H9 (cell line): ENCODE measurements around the gene SLC12A4. TPM values are rescaled to one million over a fixed set of nuclear protein-coding genes. Genes with fewer than 3 reads are reported as not detected.

ENCODE experiments used
- DNase-seq: peaks from one replicate; pipeline ENCODE4 v3.0.0-alpha.2; 2017
- H2AFZ ChIP-seq: one replicate; pipeline ENCODE4 v1.6.1; 2013; ENCODE audit warnings: mild to moderate bottlenecking, low read length, control low read depth, moderate library complexity
- H2AK5ac ChIP-seq: 2 replicates; pipeline ENCODE4 v1.6.1; 2013; ENCODE audit warnings: low read length, control low read depth, mixed read lengths; ENCODE audit not compliant: insufficient read length
- H2BK120ac ChIP-seq: one replicate; pipeline ENCODE4 v1.6.1; 2013; ENCODE audit warnings: low read depth, mild to moderate bottlenecking, low read length, control low read depth, inconsistent platforms; ENCODE audit not compliant: poor library complexity, severe bottlenecking
- H2BK12ac ChIP-seq: 2 replicates; pipeline ENCODE4 v1.6.1; 2013; ENCODE audit warnings: low read length, control low read depth, mixed read lengths, low read depth; ENCODE audit not compliant: insufficient read length
- H2BK15ac ChIP-seq: 2 replicates; pipeline ENCODE4 v1.6.1; 2013; ENCODE audit warnings: low read depth, low read length, control low read depth
- H2BK20ac ChIP-seq: one replicate; pipeline ENCODE4 v1.6.1; 2013; ENCODE audit warnings: low read depth, mild to moderate bottlenecking, low read length, control low read depth, inconsistent platforms; ENCODE audit not compliant: poor library complexity, severe bottlenecking
- H2BK5ac ChIP-seq: 2 replicates; pipeline ENCODE4 v1.6.1; 2013; ENCODE audit warnings: low read length, control low read depth, mixed read lengths; ENCODE audit not compliant: insufficient read length
- H3K14ac ChIP-seq: 2 replicates; pipeline ENCODE4 v1.6.1; 2013; ENCODE audit warnings: low read length, control low read depth; ENCODE audit not compliant: insufficient read depth
- H3K18ac ChIP-seq: 2 replicates; pipeline ENCODE4 v1.6.1; 2013; ENCODE audit warnings: low read depth, mild to moderate bottlenecking, mixed read lengths, low read length, control low read depth; ENCODE audit not compliant: insufficient read length
- H3K23ac ChIP-seq: 2 replicates; pipeline ENCODE4 v1.6.1; 2013; ENCODE audit warnings: low read length, control low read depth, mixed read lengths, low read depth; ENCODE audit not compliant: insufficient read length
- H3K23me2 ChIP-seq: 2 replicates; pipeline ENCODE4 v1.6.1; 2013; ENCODE audit warnings: low read depth, mild to moderate bottlenecking, mixed read lengths, low read length, control low read depth; ENCODE audit not compliant: insufficient read length, poor library complexity, severe bottlenecking
- H3K27ac ChIP-seq: 2 replicates; pipeline ENCODE4 v1.5.1; 2013; ENCODE audit warnings: low read length, control low read depth, mixed read lengths, low read depth; ENCODE audit not compliant: insufficient read length
- H3K27me3 ChIP-seq: 2 replicates; pipeline ENCODE4 v1.6.1; 2013; ENCODE audit warnings: low read length, control low read depth, inconsistent platforms; ENCODE audit not compliant: insufficient read depth
- H3K4ac ChIP-seq: 2 replicates; pipeline ENCODE4 v1.6.1; 2013; ENCODE audit warnings: low read depth, mild to moderate bottlenecking, control low read depth, inconsistent platforms, low read length, moderate library complexity
- H3K4me1 ChIP-seq: 2 replicates; pipeline ENCODE4 v1.6.1; 2013; ENCODE audit warnings: low read length, control low read depth, inconsistent platforms; ENCODE audit not compliant: insufficient read depth
- H3K4me2 ChIP-seq: 2 replicates; pipeline ENCODE4 v1.6.1; 2013; ENCODE audit warnings: low read length, control low read depth, mixed read lengths; ENCODE audit not compliant: insufficient read length, insufficient read depth
- H3K56ac ChIP-seq: 2 replicates; pipeline ENCODE4 v1.6.1; 2013; ENCODE audit warnings: low read depth, mild to moderate bottlenecking, mixed read lengths, low read length, control low read depth; ENCODE audit not compliant: insufficient read length
- H3K79me1 ChIP-seq: 2 replicates; pipeline ENCODE4 v1.6.1; 2013; ENCODE audit warnings: low read depth, mild to moderate bottlenecking, moderate library complexity, low read length, control low read depth, inconsistent platforms; ENCODE audit not compliant: insufficient read depth, poor library complexity, severe bottlenecking
- H3K79me2 ChIP-seq: 2 replicates; pipeline ENCODE4 v1.6.1; 2013; ENCODE audit warnings: low read length, control low read depth, inconsistent platforms; ENCODE audit not compliant: insufficient read depth
- H3K9ac ChIP-seq: 2 replicates; pipeline ENCODE4 v1.6.1; 2013; ENCODE audit warnings: low read length, control low read depth, mixed read lengths; ENCODE audit not compliant: insufficient read length; ENCODE audit errors: extremely low read depth
- H3K9me3 ChIP-seq: one replicate; pipeline ENCODE4 v1.6.1; 2013; ENCODE audit warnings: low read depth, low read length, inconsistent platforms; ENCODE audit not compliant: control insufficient read depth
- H3T11ph ChIP-seq: one replicate; pipeline ENCODE4 v1.6.1; 2013; ENCODE audit warnings: mild to moderate bottlenecking, low read length, control low read depth, inconsistent platforms
- H4K20me1 ChIP-seq: one replicate; pipeline ENCODE4 v1.6.1; 2013; ENCODE audit not compliant: control insufficient read depth, insufficient read length, insufficient read depth
- H4K5ac ChIP-seq: 2 replicates; pipeline ENCODE4 v1.6.1; 2013; ENCODE audit warnings: low read depth, mild to moderate bottlenecking, mixed read lengths, low read length, control low read depth; ENCODE audit not compliant: insufficient read length
- H4K8ac ChIP-seq: replicated peaks from 2 replicates; pipeline ENCODE4 v1.6.1; 2013; ENCODE audit warnings: low read length, control low read depth, mixed read lengths, low read depth; ENCODE audit not compliant: insufficient read length
- H4K91ac ChIP-seq: 2 replicates; pipeline ENCODE4 v1.6.1; 2013; ENCODE audit warnings: low read depth, mild to moderate bottlenecking, moderate library complexity, mixed read lengths, low read length, control low read depth; ENCODE audit not compliant: insufficient read length
- H3K27ac Mint-ChIP-seq, 3 experiments: 2 replicates in 2 of 3; 3 replicates in 1 of 3; pipeline ENCODE4 v1.8.0; 2020 to 2021; ENCODE audit warnings: mixed read lengths in 3 of 3, mild to moderate bottlenecking in 1 of 3, moderate library complexity in 1 of 3
- H3K27me3 Mint-ChIP-seq: 2 replicates; pipeline ENCODE4 v1.8.0; 2021; ENCODE audit warnings: low read depth, mild to moderate bottlenecking, moderate library complexity, mixed read lengths
- H3K36me3 Mint-ChIP-seq, 3 experiments: 2 replicates in 2 of 3; 3 replicates in 1 of 3; pipeline ENCODE4 v1.8.0; 2020 to 2021; ENCODE audit warnings: low read depth in 3 of 3, mixed read lengths in 3 of 3; ENCODE audit not compliant: insufficient read depth in 1 of 3
- H3K4me1 Mint-ChIP-seq, 2 experiments: 2 replicates each; pipeline ENCODE4 v1.8.0; 2020; ENCODE audit warnings: mixed read lengths in 2 of 2
- H3K4me3 Mint-ChIP-seq, 2 experiments: 2 replicates in 1 of 2; 3 replicates in 1 of 2; pipeline ENCODE4 v1.8.0; 2020 to 2021; ENCODE audit warnings: mild to moderate bottlenecking in 2 of 2, mixed read lengths in 2 of 2, moderate library complexity in 1 of 2
- H3K9me3 Mint-ChIP-seq, 2 experiments: 2 replicates in 1 of 2; 3 replicates in 1 of 2; pipeline ENCODE4 v1.8.0; 2020; ENCODE audit warnings: mild to moderate bottlenecking in 2 of 2, mixed read lengths in 2 of 2, moderate library complexity in 1 of 2
- CTCF ChIP-seq: fragments of 200-600 bp; sonication (generic); conservative IDR thresholded peaks from 3 replicates; pipeline ENCODE4 v1.8.0; 2021; ENCODE audit warnings: antibody characterized with exemption, mild to moderate bottlenecking
- WGBS: extraction: QIAGEN DNeasy Blood & Tissue Kit; methylation state at CpG from one replicate; pipeline ENCODE4 v1.1.7; 2013; ENCODE audit warnings: missing lambda C conversion rate, low lambda C conversion rate, mixed read lengths; ENCODE audit not compliant: insufficient read length; ENCODE audit errors: extremely low coverage; 5-methylcytosine and 5-hydroxymethylcytosine counted together
- total RNA-seq: library from RNA; stranded (reverse); gene quantifications from 2 replicates; pipeline ENCODE4 v1.2.1, GENCODE V29; 2021

The SLC12A4 gene
- total RNA-seq, 1 experiment from 2014 or later: 46.7 TPM

GRCh38 chr16:67976205-67976604, 7.8 kb upstream of the SLC12A4 start:
- Histone ChIP-seq H4K91ac (no peak overlapping the region), H3K18ac (no peak overlapping the region), H2BK12ac (no peak overlapping the region), H3K27ac (no peak overlapping the region), H3K79me2 (no peaks in the 10 kb centered on the region), H3K4me2 (no peak overlapping the region), H4K8ac (no peak overlapping the region), H3K27me3 (no peaks in the 10 kb centered on the region; the same call in 1 of the 2 replicates), H3K9me3 (no peaks in the 10 kb centered on the region), H3K23ac (no peak overlapping the region), H3K9ac (no peak overlapping the region), H2AK5ac (no peak overlapping the region), H4K5ac (no peak overlapping the region), H3K4ac (no peak overlapping the region), H3K14ac (peak overlapping the region; percentile 28; the same call in 1 of the 2 replicates), H4K20me1 (no peaks in the 10 kb centered on the region), H2BK15ac (no peak overlapping the region), H3K4me1 (no peaks in the 10 kb centered on the region), H3K56ac (no peak overlapping the region), H2BK5ac (no peak overlapping the region), H3T11ph (no peak overlapping the region), H2BK120ac (no peak overlapping the region), H3K23me2 (no peaks in the 10 kb centered on the region), H2BK20ac (no peak overlapping the region), H3K79me1 (no peaks in the 10 kb centered on the region), H2AFZ (no peak overlapping the region)
- Mint-ChIP-seq H3K36me3 (no peaks in the 10 kb centered on the region), H3K9me3 (no peaks in the 10 kb centered on the region), H3K4me1 (no peaks in the 10 kb centered on the region), H3K27me3 (peaks cover 17% of the 10 kb centered on the region), H3K27ac (peak overlapping the region in 1 of 3 experiments; percentile 85; a peak in 1 of 7 replicates), H3K4me3 (no peak overlapping the region)
- TF ChIP-seq CTCF: no peak
- no CpG with 5 or more reads among the region's 2 CpGs for WGBS
- no peak for DNase-seq
